ENCODE data around the gene MRPL2.

DNA sequence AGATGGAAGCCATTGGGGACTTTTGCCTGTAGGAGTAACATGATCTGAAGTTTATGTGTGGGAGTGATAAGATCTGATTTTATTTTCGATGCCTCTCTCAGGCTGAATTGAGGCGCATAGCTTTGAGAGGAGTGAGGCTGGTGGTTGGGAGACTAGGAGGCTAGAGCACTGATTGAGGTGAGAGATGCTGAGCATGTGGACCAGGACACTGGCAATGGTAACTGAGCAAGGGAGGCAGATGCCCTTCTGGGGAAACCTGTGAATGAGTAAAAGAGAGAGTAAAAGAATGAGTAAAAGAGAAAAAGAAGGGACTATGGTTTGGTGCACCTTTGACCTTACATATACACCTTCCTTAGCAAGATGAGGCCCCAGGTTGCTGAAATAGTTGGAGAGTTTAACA is 34.8 kb downstream of the MRPL2 start:
- TF ChIP-seq POLR2A (IDR thresholded peaks at IDR 0.05), result no peak
- TF ChIP-seq, protein P1, sequence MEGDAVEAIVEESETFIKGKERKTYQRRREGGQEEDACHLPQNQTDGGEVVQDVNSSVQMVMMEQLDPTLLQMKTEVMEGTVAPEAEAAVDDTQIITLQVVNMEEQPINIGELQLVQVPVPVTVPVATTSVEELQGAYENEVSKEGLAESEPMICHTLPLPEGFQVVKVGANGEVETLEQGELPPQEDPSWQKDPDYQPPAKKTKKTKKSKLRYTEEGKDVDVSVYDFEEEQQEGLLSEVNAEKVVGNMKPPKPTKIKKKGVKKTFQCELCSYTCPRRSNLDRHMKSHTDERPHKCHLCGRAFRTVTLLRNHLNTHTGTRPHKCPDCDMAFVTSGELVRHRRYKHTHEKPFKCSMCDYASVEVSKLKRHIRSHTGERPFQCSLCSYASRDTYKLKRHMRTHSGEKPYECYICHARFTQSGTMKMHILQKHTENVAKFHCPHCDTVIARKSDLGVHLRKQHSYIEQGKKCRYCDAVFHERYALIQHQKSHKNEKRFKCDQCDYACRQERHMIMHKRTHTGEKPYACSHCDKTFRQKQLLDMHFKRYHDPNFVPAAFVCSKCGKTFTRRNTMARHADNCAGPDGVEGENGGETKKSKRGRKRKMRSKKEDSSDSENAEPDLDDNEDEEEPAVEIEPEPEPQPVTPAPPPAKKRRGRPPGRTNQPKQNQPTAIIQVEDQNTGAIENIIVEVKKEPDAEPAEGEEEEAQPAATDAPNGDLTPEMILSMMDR (IDR thresholded peaks at IDR 0.05), result no peak
